ENCODE results near the gene VPS45.

The VPS45 gene

DNA sequence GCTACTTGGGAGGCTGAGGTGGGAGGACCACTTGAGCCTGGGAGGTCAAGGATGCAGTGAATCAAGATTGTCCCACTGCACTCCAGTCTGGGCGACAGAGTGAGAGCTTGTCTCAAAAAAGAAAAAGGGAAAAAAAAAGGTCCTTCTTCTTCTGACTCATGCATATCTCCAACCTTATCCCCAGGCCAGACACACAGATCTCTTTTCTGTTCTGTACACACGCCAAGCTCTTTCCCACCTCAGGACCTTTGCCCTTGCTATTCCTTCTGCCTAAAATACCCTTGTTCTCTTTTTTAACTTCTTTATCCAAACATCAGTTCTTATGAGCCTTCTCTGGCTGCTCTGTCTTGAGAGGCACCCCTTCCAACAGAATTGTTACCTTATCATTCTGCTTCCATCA, 104.2 kb downstream of the VPS45 start:
- Histone ChIP-seq H3K36me3 (ENCODE audit: control insufficient read depth in 2 of 2, insufficient read depth in 1 of 2, low read length in 2 of 2) (no peaks in the 10 kb centered on the region), H3K9me3 (ENCODE audit: control insufficient read depth, insufficient read depth, low read depth, low read length) (no peaks in the 10 kb centered on the region), H3K4me3 (ENCODE audit: low read depth, low read length) (no peak overlapping the region), H3K4me1 (ENCODE audit: control insufficient read depth, insufficient read depth, low read length) (no peaks in the 10 kb centered on the region), H3K27ac (ENCODE audit: extremely low read depth, low read depth, low read length) (no peak overlapping the region)
- no peak for TF ChIP-seq ZNF10 (tag by site-specific recombination; IDR thresholded peaks at IDR 0.05)
- peak; percentile 43; the same call in 1 of the 2 replicates for TF ChIP-seq ZNF623 (tag by site-specific recombination; IDR thresholded peaks at IDR 0.05)
- CTCF ChIA-PET = interaction anchor here (3.6 to 5.2 kb wide), 2 partner anchors 15 to 99 kb away, joined by 29 to 37 read pairs; no protein-coding TSS in a partner anchor
- POLR2A ChIA-PET = no interaction called here

- CTCF ChIA-PET = interaction anchor here (5.2 kb wide), 1 partner anchor 14 kb away, joined by 29 read pairs; no protein-coding TSS in a partner anchor
- Histone ChIP-seq H3K27ac (ENCODE audit: extremely low read depth, low read depth, low read length) (no peak overlapping the region), H3K4me1 (ENCODE audit: control insufficient read depth, insufficient read depth, low read length) (no peaks in the 10 kb centered on the region), H3K9me3 (ENCODE audit: control insufficient read depth, insufficient read depth, low read depth, low read length) (no peaks in the 10 kb centered on the region), H3K4me3 (ENCODE audit: low read depth, low read length) (no peak overlapping the region), H3K36me3 (ENCODE audit: control insufficient read depth in 2 of 2, insufficient read depth in 1 of 2, low read length in 2 of 2) (no peaks in the 10 kb centered on the region)
- TF ChIP-seq ZNF146 (tag by site-specific recombination; IDR thresholded peaks at IDR 0.05) (no peak), ZNF341 (tag by site-specific recombination; IDR thresholded peaks at IDR 0.05; ENCODE audit: low read depth) (peak; percentile 59)
- POLR2A ChIA-PET = no interaction called here
These were observed 105.6 kb downstream of the VPS45 start for GRCh38 chr1:150173141-150173585.

DNA sequence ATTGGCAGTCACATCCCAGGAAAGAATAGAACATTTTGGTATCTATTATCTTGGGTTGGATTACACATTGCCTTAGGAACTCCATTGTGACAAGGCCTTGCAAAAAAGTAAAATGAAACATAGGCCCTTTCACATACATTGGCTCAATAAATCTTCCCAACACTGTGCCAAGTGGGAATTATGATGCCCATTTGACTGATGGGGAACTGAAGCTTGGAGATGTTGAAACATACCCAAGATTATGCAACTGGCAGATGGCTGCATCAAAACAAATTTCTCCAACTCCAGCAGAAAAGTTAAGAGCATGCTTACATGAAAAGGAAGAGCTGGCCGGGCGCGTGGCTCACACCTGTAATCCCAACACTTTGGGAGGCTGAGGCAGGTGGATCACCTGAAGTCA, 109.0 kb downstream of the VPS45 start:
- POLR2A ChIA-PET = interaction anchor here (0.7 kb wide), 1 partner anchor 15 kb away, joined by 5 read pairs; no protein-coding TSS in a partner anchor
- H3K4me3 ChIP-seq (ENCODE audit: low read depth, low read length) = no peak overlapping the region
- CTCF ChIA-PET = interaction anchor here (0.6 to 3.4 kb wide), 5 partner anchors 10 to 209 kb away, joined by 3 to 20 read pairs (median 5); no protein-coding TSS in a partner anchor
- H3K4me1 ChIP-seq (ENCODE audit: control insufficient read depth, insufficient read depth, low read length) = no peaks in the 10 kb centered on the region
- no peak overlapping the region for H3K27ac ChIP-seq (ENCODE audit: extremely low read depth, low read depth, low read length)
- no peaks in the 10 kb centered on the region for H3K9me3 ChIP-seq (ENCODE audit: control insufficient read depth, insufficient read depth, low read depth, low read length)
- TF ChIP-seq ZNF311 (tag by site-specific recombination; IDR thresholded peaks at IDR 0.05; ENCODE audit: borderline replicate concordance) = no peak
- TF ChIP-seq ZNF558 (tag by site-specific recombination; IDR thresholded peaks at IDR 0.05) = no peak
- no peak for TF ChIP-seq HOXA7 (CRISPR knock-in tag; IDR thresholded peaks at IDR 0.05; ENCODE audit: borderline replicate concordance)
- TF ChIP-seq, protein P1, sequence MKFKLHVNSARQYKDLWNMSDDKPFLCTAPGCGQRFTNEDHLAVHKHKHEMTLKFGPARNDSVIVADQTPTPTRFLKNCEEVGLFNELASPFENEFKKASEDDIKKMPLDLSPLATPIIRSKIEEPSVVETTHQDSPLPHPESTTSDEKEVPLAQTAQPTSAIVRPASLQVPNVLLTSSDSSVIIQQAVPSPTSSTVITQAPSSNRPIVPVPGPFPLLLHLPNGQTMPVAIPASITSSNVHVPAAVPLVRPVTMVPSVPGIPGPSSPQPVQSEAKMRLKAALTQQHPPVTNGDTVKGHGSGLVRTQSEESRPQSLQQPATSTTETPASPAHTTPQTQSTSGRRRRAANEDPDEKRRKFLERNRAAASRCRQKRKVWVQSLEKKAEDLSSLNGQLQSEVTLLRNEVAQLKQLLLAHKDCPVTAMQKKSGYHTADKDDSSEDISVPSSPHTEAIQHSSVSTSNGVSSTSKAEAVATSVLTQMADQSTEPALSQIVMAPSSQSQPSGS (tag by site-specific recombination; IDR thresholded peaks at IDR 0.05; ENCODE audit: low read depth) = no peak
- no peak for TF ChIP-seq RBAK (tag by site-specific recombination; IDR thresholded peaks at IDR 0.05)
- TF ChIP-seq, protein P2, sequence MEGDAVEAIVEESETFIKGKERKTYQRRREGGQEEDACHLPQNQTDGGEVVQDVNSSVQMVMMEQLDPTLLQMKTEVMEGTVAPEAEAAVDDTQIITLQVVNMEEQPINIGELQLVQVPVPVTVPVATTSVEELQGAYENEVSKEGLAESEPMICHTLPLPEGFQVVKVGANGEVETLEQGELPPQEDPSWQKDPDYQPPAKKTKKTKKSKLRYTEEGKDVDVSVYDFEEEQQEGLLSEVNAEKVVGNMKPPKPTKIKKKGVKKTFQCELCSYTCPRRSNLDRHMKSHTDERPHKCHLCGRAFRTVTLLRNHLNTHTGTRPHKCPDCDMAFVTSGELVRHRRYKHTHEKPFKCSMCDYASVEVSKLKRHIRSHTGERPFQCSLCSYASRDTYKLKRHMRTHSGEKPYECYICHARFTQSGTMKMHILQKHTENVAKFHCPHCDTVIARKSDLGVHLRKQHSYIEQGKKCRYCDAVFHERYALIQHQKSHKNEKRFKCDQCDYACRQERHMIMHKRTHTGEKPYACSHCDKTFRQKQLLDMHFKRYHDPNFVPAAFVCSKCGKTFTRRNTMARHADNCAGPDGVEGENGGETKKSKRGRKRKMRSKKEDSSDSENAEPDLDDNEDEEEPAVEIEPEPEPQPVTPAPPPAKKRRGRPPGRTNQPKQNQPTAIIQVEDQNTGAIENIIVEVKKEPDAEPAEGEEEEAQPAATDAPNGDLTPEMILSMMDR (tag by site-specific recombination; IDR thresholded peaks at IDR 0.05) = no peak
- TF ChIP-seq ZNF626 (tag by site-specific recombination; IDR thresholded peaks at IDR 0.05) = no peak
- no peak for TF ChIP-seq ZNF549 (tag by site-specific recombination; IDR thresholded peaks at IDR 0.05)
- no peak for TF ChIP-seq ZNF155 (tag by site-specific recombination; IDR thresholded peaks at IDR 0.05)
- no peak for TF ChIP-seq ELK4 (IDR thresholded peaks at IDR 0.05; ENCODE audit: borderline replicate concordance, low read depth, low read length)
- TF ChIP-seq ZNF350 (tag by site-specific recombination; IDR thresholded peaks at IDR 0.05) = no peak
- TF ChIP-seq, protein P3, sequence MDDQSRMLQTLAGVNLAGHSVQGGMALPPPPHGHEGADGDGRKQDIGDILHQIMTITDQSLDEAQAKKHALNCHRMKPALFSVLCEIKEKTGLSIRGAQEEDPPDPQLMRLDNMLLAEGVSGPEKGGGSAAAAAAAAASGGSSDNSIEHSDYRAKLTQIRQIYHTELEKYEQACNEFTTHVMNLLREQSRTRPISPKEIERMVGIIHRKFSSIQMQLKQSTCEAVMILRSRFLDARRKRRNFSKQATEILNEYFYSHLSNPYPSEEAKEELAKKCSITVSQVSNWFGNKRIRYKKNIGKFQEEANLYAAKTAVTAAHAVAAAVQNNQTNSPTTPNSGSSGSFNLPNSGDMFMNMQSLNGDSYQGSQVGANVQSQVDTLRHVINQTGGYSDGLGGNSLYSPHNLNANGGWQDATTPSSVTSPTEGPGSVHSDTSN (CRISPR knock-in tag; IDR thresholded peaks at IDR 0.05) = no peak
- no peak for TF ChIP-seq ZNF670 (tag by site-specific recombination; IDR thresholded peaks at IDR 0.05; ENCODE audit: low read depth)
- TF ChIP-seq HOXC10 (CRISPR knock-in tag; IDR thresholded peaks at IDR 0.05) = no peak
- TF ChIP-seq ZNF658 (tag by site-specific recombination; IDR thresholded peaks at IDR 0.05) = no peak
- no peaks in the 10 kb centered on the region for H3K36me3 ChIP-seq (ENCODE audit: control insufficient read depth in 2 of 2, insufficient read depth in 1 of 2, low read length in 2 of 2)
